Measurements from ENCODE around the gene RAP1GAP. TPM values are rescaled to one million over a fixed set of nuclear protein-coding genes. Genes with fewer than 3 reads are reported as not detected.

RAP1GAP gene
- total and polyA plus RNA-seq, 3 donors from 2014 or later = 7.4 to 8.4 (median 8.0) TPM

GRCh38 chr1:21620496-21620895, 48.7 kb downstream of the RAP1GAP start:
- TF ChIP-seq CTCF (IDR thresholded peaks at IDR 0.05) (no peak), POLR2A (IDR thresholded peaks at IDR 0.05) (no peak)
- intact Hi-C loops (cut with DNase I; ENCODE audit: low total_unique reads) = no loop called here
- 39 to 50% methylated on average over 1 to 16 of the region's 16 CpGs for WGBS, 2 donors
- no peaks in the 10 kb centered on the region for H3K4me1 ChIP-seq
- no peaks in the 10 kb centered on the region for H3K36me3 ChIP-seq (ENCODE audit: low read depth, missing control alignments)
- H3K27me3 ChIP-seq = no peaks in the 10 kb centered on the region
- DNase-seq = no peak
- H3K4me3 ChIP-seq = no peak overlapping the region
- H3K9me3 ChIP-seq = no peaks in the 10 kb centered on the region
- H3K27ac ChIP-seq = no peak overlapping the region

GRCh38 chr1:21620011-21620410, 49.1 kb downstream of the RAP1GAP start:
- TF ChIP-seq POLR2A (IDR thresholded peaks at IDR 0.05) (no peak), CTCF (IDR thresholded peaks at IDR 0.05) (no peak)
- Histone ChIP-seq H3K27me3 (no peaks in the 10 kb centered on the region), H3K9me3 (no peaks in the 10 kb centered on the region), H3K4me3 (no peak overlapping the region), H3K4me1 (no peaks in the 10 kb centered on the region), H3K36me3 (ENCODE audit: low read depth, missing control alignments) (no peaks in the 10 kb centered on the region), H3K27ac (no peak overlapping the region)
- DNase-seq = no peak
- intact Hi-C loops (cut with DNase I; ENCODE audit: low total_unique reads) = no loop called here
- 64 to 71% methylated on average over 8 to 12 of the region's 12 CpGs for WGBS, 2 donors

- Histone ChIP-seq H3K27ac (no peak overlapping the region), H3K9me3 (no peaks in the 10 kb centered on the region), H3K4me1 (no peaks in the 10 kb centered on the region), H3K4me3 (no peak overlapping the region), H3K36me3 (ENCODE audit: low read depth, missing control alignments) (no peaks in the 10 kb centered on the region), H3K27me3 (no peaks in the 10 kb centered on the region)
- TF ChIP-seq CTCF (IDR thresholded peaks at IDR 0.05) (no peak), POLR2A (IDR thresholded peaks at IDR 0.05) (no peak)
- intact Hi-C loops (cut with DNase I; ENCODE audit: low total_unique reads) = no loop called here
- no peak for DNase-seq
- WGBS, 2 donors = 67 to 80% methylated on average over 5 to 7 of the region's 7 CpGs
Observed at GRCh38 chr1:21619375-21619947, 49.7 kb downstream of the RAP1GAP start.

GRCh38 chr1:21618561-21619374, 50.4 kb downstream of the RAP1GAP start:
- no peak overlapping the region for H3K27ac ChIP-seq
- H3K4me3 ChIP-seq = no peak overlapping the region
- H3K36me3 ChIP-seq (ENCODE audit: low read depth, missing control alignments) = no peaks in the 10 kb centered on the region
- TF ChIP-seq POLR2A (IDR thresholded peaks at IDR 0.05) (no peak), CTCF (IDR thresholded peaks at IDR 0.05) (no peak)
- H3K27me3 ChIP-seq = no peaks in the 10 kb centered on the region
- H3K9me3 ChIP-seq = no peaks in the 10 kb centered on the region
- H3K4me1 ChIP-seq = no peaks in the 10 kb centered on the region
- DNase-seq = no peak
- 38 to 63% methylated on average over 20 to 22 of the region's 22 CpGs for WGBS, 2 donors
- intact Hi-C loops (cut with DNase I; ENCODE audit: low total_unique reads) = no loop called here
